H9 (cell line): ENCODE results near the gene WFIKKN2. TPM values are rescaled to one million over a fixed set of nuclear protein-coding genes. Genes with fewer than 3 reads are reported as not detected.

Source experiments
- DNase-seq: peaks from one replicate; pipeline ENCODE4 v3.0.0-alpha.2; 2017
- H2AFZ ChIP-seq: one replicate; pipeline ENCODE4 v1.6.1; 2013; ENCODE audit warnings: mild to moderate bottlenecking, low read length, control low read depth, moderate library complexity
- H2AK5ac ChIP-seq: 2 replicates; pipeline ENCODE4 v1.6.1; 2013; ENCODE audit warnings: low read length, control low read depth, mixed read lengths; ENCODE audit not compliant: insufficient read length
- H2BK120ac ChIP-seq: one replicate; pipeline ENCODE4 v1.6.1; 2013; ENCODE audit warnings: low read depth, mild to moderate bottlenecking, low read length, control low read depth, inconsistent platforms; ENCODE audit not compliant: poor library complexity, severe bottlenecking
- H2BK12ac ChIP-seq: 2 replicates; pipeline ENCODE4 v1.6.1; 2013; ENCODE audit warnings: low read length, control low read depth, mixed read lengths, low read depth; ENCODE audit not compliant: insufficient read length
- H2BK15ac ChIP-seq: 2 replicates; pipeline ENCODE4 v1.6.1; 2013; ENCODE audit warnings: low read depth, low read length, control low read depth
- H2BK20ac ChIP-seq: one replicate; pipeline ENCODE4 v1.6.1; 2013; ENCODE audit warnings: low read depth, mild to moderate bottlenecking, low read length, control low read depth, inconsistent platforms; ENCODE audit not compliant: poor library complexity, severe bottlenecking
- H2BK5ac ChIP-seq: 2 replicates; pipeline ENCODE4 v1.6.1; 2013; ENCODE audit warnings: low read length, control low read depth, mixed read lengths; ENCODE audit not compliant: insufficient read length
- H3K14ac ChIP-seq: 2 replicates; pipeline ENCODE4 v1.6.1; 2013; ENCODE audit warnings: low read length, control low read depth; ENCODE audit not compliant: insufficient read depth
- H3K18ac ChIP-seq: 2 replicates; pipeline ENCODE4 v1.6.1; 2013; ENCODE audit warnings: low read depth, mild to moderate bottlenecking, mixed read lengths, low read length, control low read depth; ENCODE audit not compliant: insufficient read length
- H3K23ac ChIP-seq: 2 replicates; pipeline ENCODE4 v1.6.1; 2013; ENCODE audit warnings: low read length, control low read depth, mixed read lengths, low read depth; ENCODE audit not compliant: insufficient read length
- H3K23me2 ChIP-seq: 2 replicates; pipeline ENCODE4 v1.6.1; 2013; ENCODE audit warnings: low read depth, mild to moderate bottlenecking, mixed read lengths, low read length, control low read depth; ENCODE audit not compliant: insufficient read length, poor library complexity, severe bottlenecking
- H3K27ac ChIP-seq: 2 replicates; pipeline ENCODE4 v1.5.1; 2013; ENCODE audit warnings: low read length, control low read depth, mixed read lengths, low read depth; ENCODE audit not compliant: insufficient read length
- H3K27me3 ChIP-seq: 2 replicates; pipeline ENCODE4 v1.6.1; 2013; ENCODE audit warnings: low read length, control low read depth, inconsistent platforms; ENCODE audit not compliant: insufficient read depth
- H3K4ac ChIP-seq: 2 replicates; pipeline ENCODE4 v1.6.1; 2013; ENCODE audit warnings: low read depth, mild to moderate bottlenecking, control low read depth, inconsistent platforms, low read length, moderate library complexity
- H3K4me1 ChIP-seq: 2 replicates; pipeline ENCODE4 v1.6.1; 2013; ENCODE audit warnings: low read length, control low read depth, inconsistent platforms; ENCODE audit not compliant: insufficient read depth
- H3K4me2 ChIP-seq: 2 replicates; pipeline ENCODE4 v1.6.1; 2013; ENCODE audit warnings: low read length, control low read depth, mixed read lengths; ENCODE audit not compliant: insufficient read length, insufficient read depth
- H3K56ac ChIP-seq: 2 replicates; pipeline ENCODE4 v1.6.1; 2013; ENCODE audit warnings: low read depth, mild to moderate bottlenecking, mixed read lengths, low read length, control low read depth; ENCODE audit not compliant: insufficient read length
- H3K79me1 ChIP-seq: 2 replicates; pipeline ENCODE4 v1.6.1; 2013; ENCODE audit warnings: low read depth, mild to moderate bottlenecking, moderate library complexity, low read length, control low read depth, inconsistent platforms; ENCODE audit not compliant: insufficient read depth, poor library complexity, severe bottlenecking
- H3K79me2 ChIP-seq: 2 replicates; pipeline ENCODE4 v1.6.1; 2013; ENCODE audit warnings: low read length, control low read depth, inconsistent platforms; ENCODE audit not compliant: insufficient read depth
- H3K9ac ChIP-seq: 2 replicates; pipeline ENCODE4 v1.6.1; 2013; ENCODE audit warnings: low read length, control low read depth, mixed read lengths; ENCODE audit not compliant: insufficient read length; ENCODE audit errors: extremely low read depth
- H3K9me3 ChIP-seq: one replicate; pipeline ENCODE4 v1.6.1; 2013; ENCODE audit warnings: low read depth, low read length, inconsistent platforms; ENCODE audit not compliant: control insufficient read depth
- H3T11ph ChIP-seq: one replicate; pipeline ENCODE4 v1.6.1; 2013; ENCODE audit warnings: mild to moderate bottlenecking, low read length, control low read depth, inconsistent platforms
- H4K20me1 ChIP-seq: one replicate; pipeline ENCODE4 v1.6.1; 2013; ENCODE audit not compliant: control insufficient read depth, insufficient read length, insufficient read depth
- H4K5ac ChIP-seq: 2 replicates; pipeline ENCODE4 v1.6.1; 2013; ENCODE audit warnings: low read depth, mild to moderate bottlenecking, mixed read lengths, low read length, control low read depth; ENCODE audit not compliant: insufficient read length
- H4K8ac ChIP-seq: replicated peaks from 2 replicates; pipeline ENCODE4 v1.6.1; 2013; ENCODE audit warnings: low read length, control low read depth, mixed read lengths, low read depth; ENCODE audit not compliant: insufficient read length
- H4K91ac ChIP-seq: 2 replicates; pipeline ENCODE4 v1.6.1; 2013; ENCODE audit warnings: low read depth, mild to moderate bottlenecking, moderate library complexity, mixed read lengths, low read length, control low read depth; ENCODE audit not compliant: insufficient read length
- H3K27ac Mint-ChIP-seq, 3 experiments: 2 replicates in 2 of 3; 3 replicates in 1 of 3; pipeline ENCODE4 v1.8.0; 2020 to 2021; ENCODE audit warnings: mixed read lengths in 3 of 3, mild to moderate bottlenecking in 1 of 3, moderate library complexity in 1 of 3
- H3K27me3 Mint-ChIP-seq: 2 replicates; pipeline ENCODE4 v1.8.0; 2021; ENCODE audit warnings: low read depth, mild to moderate bottlenecking, moderate library complexity, mixed read lengths
- H3K36me3 Mint-ChIP-seq, 3 experiments: 2 replicates in 2 of 3; 3 replicates in 1 of 3; pipeline ENCODE4 v1.8.0; 2020 to 2021; ENCODE audit warnings: low read depth in 3 of 3, mixed read lengths in 3 of 3; ENCODE audit not compliant: insufficient read depth in 1 of 3
- H3K4me1 Mint-ChIP-seq, 2 experiments: 2 replicates each; pipeline ENCODE4 v1.8.0; 2020; ENCODE audit warnings: mixed read lengths in 2 of 2
- H3K4me3 Mint-ChIP-seq, 2 experiments: 2 replicates in 1 of 2; 3 replicates in 1 of 2; pipeline ENCODE4 v1.8.0; 2020 to 2021; ENCODE audit warnings: mild to moderate bottlenecking in 2 of 2, mixed read lengths in 2 of 2, moderate library complexity in 1 of 2
- H3K9me3 Mint-ChIP-seq, 2 experiments: 2 replicates in 1 of 2; 3 replicates in 1 of 2; pipeline ENCODE4 v1.8.0; 2020; ENCODE audit warnings: mild to moderate bottlenecking in 2 of 2, mixed read lengths in 2 of 2, moderate library complexity in 1 of 2
- CTCF ChIP-seq: fragments of 200-600 bp; sonication (generic); conservative IDR thresholded peaks from 3 replicates; pipeline ENCODE4 v1.8.0; 2021; ENCODE audit warnings: antibody characterized with exemption, mild to moderate bottlenecking
- WGBS: extraction: QIAGEN DNeasy Blood & Tissue Kit; methylation state at CpG from one replicate; pipeline ENCODE4 v1.1.7; 2013; ENCODE audit warnings: missing lambda C conversion rate, low lambda C conversion rate, mixed read lengths; ENCODE audit not compliant: insufficient read length; ENCODE audit errors: extremely low coverage; 5-methylcytosine and 5-hydroxymethylcytosine counted together
- total RNA-seq: library from RNA; stranded (reverse); gene quantifications from 2 replicates; pipeline ENCODE4 v1.2.1, GENCODE V29; 2021

The WFIKKN2 gene
- total RNA-seq, 1 experiment from 2014 or later: 1.1 TPM

- no peak overlapping the region for H3K18ac ChIP-seq
- Mint-ChIP-seq H3K36me3 (no peaks in the 10 kb centered on the region), H3K9me3 (no peaks in the 10 kb centered on the region), H3K4me1 (peaks cover 43 to 44% of the 10 kb centered on the region in 2 experiments), H3K4me3 (no peak overlapping the region), H3K27me3 (no peaks in the 10 kb centered on the region), H3K27ac (peak overlapping the region in 2 of 3 experiments; percentile 66 to 79; a peak in 3 of 7 replicates)
- no peak overlapping the region for H4K5ac ChIP-seq
- H3K27ac ChIP-seq: no peak overlapping the region
- H2BK120ac ChIP-seq: no peak overlapping the region
- H3K4me2 ChIP-seq: no peak overlapping the region
- peaks cover 7% of the 10 kb centered on the region; the same call in 1 of the 2 replicates for H3K4me1 ChIP-seq
- no peak overlapping the region for H3K23ac ChIP-seq
- H3K9ac ChIP-seq: no peak overlapping the region
- H2AK5ac ChIP-seq: no peak overlapping the region
- H2BK20ac ChIP-seq: no peak overlapping the region
- H2AFZ ChIP-seq: no peak overlapping the region
- no peaks in the 10 kb centered on the region for H3K79me1 ChIP-seq
- H3T11ph ChIP-seq: no peak overlapping the region
- no peak for TF ChIP-seq CTCF
- H4K8ac ChIP-seq: no peak overlapping the region
- H3K79me2 ChIP-seq: no peaks in the 10 kb centered on the region
- no peak overlapping the region for H2BK5ac ChIP-seq
- no peak overlapping the region for H2BK12ac ChIP-seq
- H3K4ac ChIP-seq: no peak overlapping the region
- no peak overlapping the region for H3K56ac ChIP-seq
- peak; percentile 69 for DNase-seq
- H3K23me2 ChIP-seq: no peaks in the 10 kb centered on the region
- H3K27me3 ChIP-seq: no peaks in the 10 kb centered on the region
- H3K9me3 ChIP-seq: no peaks in the 10 kb centered on the region
- H2BK15ac ChIP-seq: no peak overlapping the region
- H4K20me1 ChIP-seq: no peaks in the 10 kb centered on the region
- WGBS: no CpG with 5 or more reads among the region's 4 CpGs
- no peak overlapping the region for H3K14ac ChIP-seq
- H4K91ac ChIP-seq: no peak overlapping the region
Measured at GRCh38 chr17:50891577-50891989, 56.2 kb downstream of the WFIKKN2 start.

Other genes with a start within 250 kb of the WFIKKN2 start
- 0.31 and 0.59 TPM in 2 replicates for gene ABCC3, start 200.7 kb upstream of the WFIKKN2 start, total RNA-seq
- gene ANKRD40, start 127.7 kb upstream of the WFIKKN2 start, total RNA-seq: 54.3 and 56.1 TPM in 2 replicates
- 143 and 154 TPM in 2 replicates for gene LUC7L3, start 116.0 kb upstream of the WFIKKN2 start, total RNA-seq
- gene ANKRD40CL, start 68.1 kb upstream of the WFIKKN2 start, total RNA-seq: not detected in 2 replicates
- gene TOB1, start 30.8 kb downstream of the WFIKKN2 start, total RNA-seq: 31.2 and 31.6 TPM in 2 replicates